Measurements from ENCODE around the gene DNLZ. TPM values are rescaled to one million over a fixed set of nuclear protein-coding genes. Genes with fewer than 3 reads are reported as not detected.

The DNLZ gene
- total and polyA plus RNA-seq, 2 donors (not counting 3 experiments of a cell fraction or from before 2014, with no cell fraction given), result 26.9 to 38.4 TPM

- intact Hi-C loops (cut with micrococcal nuclease) (no loop called here), dilution Hi-C loops (cut with MboI; ENCODE audit: extremely low pct_ligation_motif_present, low sequenced_read_pairs) (no loop called here)
- POLR2A ChIA-PET, result no interaction called here
- Histone ChIP-seq H3K4me3 (replicated peaks in 1 of 3; ENCODE audit: insufficient read depth in 1 of 3, low read depth in 1 of 3, low read length in 3 of 3) (no peak overlapping the region), H3K9me1 (replicated peaks; ENCODE audit: control insufficient read depth, extremely low read depth, insufficient read depth, low read length) (no peaks in the 10 kb centered on the region), H4K20me1 (replicated peaks; ENCODE audit: control insufficient read depth, extremely low read depth, insufficient read depth, low read length) (no peaks in the 10 kb centered on the region), H3K36me3 (ENCODE audit: control insufficient read depth in 2 of 2, extremely low read depth in 1 of 2, insufficient read depth in 2 of 2, low read length in 2 of 2) (no peaks in the 10 kb centered on the region), H3K4me2 (ENCODE audit: insufficient read depth, low read length) (no peak overlapping the region), H3K27ac (ENCODE audit: insufficient read depth, low read depth, low read length) (no peak overlapping the region), H3K9me3 (replicated peaks; ENCODE audit: control insufficient read depth, insufficient read depth, low read length) (no peaks in the 10 kb centered on the region), H2AFZ (ENCODE audit: low read depth, low read length) (no peak overlapping the region), H3K9ac (replicated peaks; ENCODE audit: extremely low read depth, insufficient read depth, low read length) (no peak overlapping the region), H3K79me2 (ENCODE audit: control insufficient read depth, insufficient read depth, low read length) (peaks cover 23% of the 10 kb centered on the region), H3K27me3 (ENCODE audit: control insufficient read depth in 2 of 2, insufficient read depth in 2 of 2, low read length in 2 of 2) (no peaks in the 10 kb centered on the region), H3K4me1 (ENCODE audit: control insufficient read depth, extremely low read depth, insufficient read depth, low read length) (peaks cover 20% of the 10 kb centered on the region)
- no TSS peak for BruUV-seq (replicated peaks)
- TF ChIP-seq MAX (IDR thresholded peaks at IDR 0.05; ENCODE audit: insufficient read depth, insufficient read length) (no peak), GATA2 (IDR thresholded peaks at IDR 0.05; ENCODE audit: insufficient read depth, insufficient read length, low read depth, low read length) (no peak), JUN (IDR thresholded peaks at IDR 0.05; ENCODE audit: borderline replicate concordance, insufficient read depth, insufficient read length, low read depth) (no peak), CTCF (IDR thresholded peaks at IDR 0.05; ENCODE audit: extremely low read depth in 1 of 2, insufficient read depth in 1 of 2, low read depth in 1 of 2, low read length in 2 of 2) (no peak), EZH2 (IDR thresholded peaks at IDR 0.05; ENCODE audit: borderline replicate concordance, low read depth, low read length, severe bottlenecking) (no peak), POLR2A (IDR thresholded peaks at IDR 0.05; ENCODE audit: low read depth, low read length) (no peak), MYC (IDR thresholded peaks at IDR 0.05; ENCODE audit: low read depth, low read length) (no peak), POLR2AphosphoS5 (IDR thresholded peaks at IDR 0.05; ENCODE audit: insufficient read depth, low read depth, low read length) (no peak), FOS (IDR thresholded peaks at IDR 0.05; ENCODE audit: borderline replicate concordance, insufficient read depth, low read length) (no peak)
- FAIRE-seq (no peak), DNase-seq (ENCODE audit: low read depth, low spot score) (no peak)
- CTCF ChIA-PET, result interaction anchor here (1.2 to 2.8 kb wide), 3 partner anchors 8 to 38 kb away, joined by 4 to 13 read pairs (median 5); partner anchors contain the start of gene DNLZ
These were observed 38.2 kb downstream of the DNLZ start for GRCh38 chr9:136325358-136325757.

All from endothelial cell of umbilical vein (primary cell).